ENCODE data around the gene MRLN. TPM values are rescaled to one million over a fixed set of nuclear protein-coding genes. Genes with fewer than 3 reads are reported as not detected.

The MRLN gene
- total and polyA plus RNA-seq, 12 donors: 0.39 to 2.0 (median 0.64) TPM; not detected in 9

DNA sequence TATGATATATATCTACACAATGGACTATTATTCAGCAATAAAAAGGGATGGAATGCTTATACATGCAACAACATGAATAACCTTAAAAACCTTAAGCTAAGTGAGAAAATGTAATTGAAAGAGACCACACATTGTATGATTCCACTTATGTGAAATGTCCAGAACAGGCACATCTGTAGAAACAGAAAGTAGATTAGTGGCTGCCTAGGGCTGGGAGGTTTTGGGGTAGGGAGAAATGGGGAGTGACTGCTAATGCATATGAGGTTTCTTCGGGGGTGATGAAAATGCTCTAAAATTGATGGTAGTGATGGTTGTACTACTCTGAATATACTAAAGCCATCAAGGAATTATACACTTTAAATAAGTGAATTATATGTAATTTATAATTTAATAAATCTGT lies 58.3 kb downstream of the MRLN start:
- 93 to 96% (median 95%) methylated on average over 1 of the region's 1 CpG for WGBS, 4 donors
- Histone ChIP-seq H3K4me3 (no peak overlapping the region), H3K4me1 (replicated peaks in 1 of 2) (peaks cover 18 to 20% of the 10 kb centered on the region in 2 donors), H3K36me3 (replicated peaks in 1 of 2) (no peaks in the 10 kb centered on the region), H3K9me3 (replicated peaks in 1 of 3) (no peaks in the 10 kb centered on the region), H3K27me3 (no peaks in the 10 kb centered on the region), H3K27ac (peak overlapping the region in 1 of 5 donors; percentile 10)
- intact Hi-C loops (cut with DNase I): no loop called here
- TF ChIP-seq CTCF (IDR thresholded peaks at IDR 0.05) (no peak), POLR2A (IDR thresholded peaks at IDR 0.05) (no peak)
- no peak for DNase-seq

- H3K27ac ChIP-seq: no peak overlapping the region
- no peaks in the 10 kb centered on the region for H3K36me3 ChIP-seq (replicated peaks in 1 of 2)
- H3K4me3 ChIP-seq: no peak overlapping the region
- DNase-seq: no peak
- H3K27me3 ChIP-seq: no peaks in the 10 kb centered on the region
- WGBS, 4 donors: 37 to 49% (median 46%) methylated on average over 2 of the region's 2 CpGs
- TF ChIP-seq CTCF (IDR thresholded peaks at IDR 0.05): no peak
- TF ChIP-seq POLR2A (IDR thresholded peaks at IDR 0.05): no peak
- H3K4me1 ChIP-seq (replicated peaks in 1 of 2): peaks cover 13% of the 10 kb centered on the region in 2 donors
- intact Hi-C loops (cut with DNase I): no loop called here
- H3K9me3 ChIP-seq (replicated peaks in 1 of 3): no peaks in the 10 kb centered on the region
These were observed 61.1 kb downstream of the MRLN start for GRCh38 chr10:59692113-59692512.

DNA sequence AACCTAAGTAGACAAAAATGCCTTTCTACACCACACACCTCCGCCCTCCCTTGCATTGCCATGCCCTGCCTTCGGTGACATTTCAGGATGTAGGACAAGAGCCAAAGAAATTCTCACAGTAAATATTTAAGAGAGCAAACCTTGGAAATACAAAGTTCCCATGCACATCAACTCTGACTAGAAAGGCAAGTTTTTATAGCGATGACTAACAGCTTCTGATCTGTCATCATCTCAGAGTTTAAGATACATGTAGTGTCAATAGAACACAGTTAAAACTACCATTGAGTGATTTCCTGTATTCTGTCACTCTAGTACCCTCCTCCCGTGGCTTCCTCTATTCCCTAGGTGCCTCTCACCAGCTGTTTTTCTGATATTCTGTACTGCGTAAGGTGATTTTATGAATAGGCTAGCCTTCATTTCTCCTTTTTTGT lies 64.3 kb downstream of the MRLN start:
- intact Hi-C loops (cut with DNase I): no loop called here

GRCh38 chr10:59687657-59688056 lies 65.6 kb downstream of the MRLN start:
- Histone ChIP-seq H3K27ac (no peak overlapping the region), H3K27me3 (no peaks in the 10 kb centered on the region), H3K4me1 (replicated peaks in 1 of 2) (peaks cover 6 to 21% of the 10 kb centered on the region in 2 donors), H3K36me3 (replicated peaks in 1 of 2) (no peaks in the 10 kb centered on the region), H3K9me3 (replicated peaks in 1 of 3) (no peaks in the 10 kb centered on the region), H3K4me3 (no peak overlapping the region)
- intact Hi-C loops (cut with DNase I): no loop called here
- 84 to 94% (median 88%) methylated on average over 1 of the region's 1 CpG for WGBS, 4 donors
- no peak for DNase-seq
- TF ChIP-seq POLR2A (IDR thresholded peaks at IDR 0.05) (no peak), CTCF (IDR thresholded peaks at IDR 0.05) (no peak)

More for the DNA sequence above, 64.3 kb downstream of the MRLN start:
- Histone ChIP-seq H3K4me3 (no peak overlapping the region), H3K4me1 (replicated peaks in 1 of 2) (peaks cover 13 to 14% of the 10 kb centered on the region in 2 donors), H3K36me3 (replicated peaks in 1 of 2) (no peaks in the 10 kb centered on the region), H3K9me3 (replicated peaks in 1 of 3) (no peaks in the 10 kb centered on the region), H3K27me3 (no peaks in the 10 kb centered on the region), H3K27ac (peak overlapping the region in 2 of 5 donors; percentile 20 to 58)
- TF ChIP-seq CTCF (IDR thresholded peaks at IDR 0.05) (no peak), POLR2A (IDR thresholded peaks at IDR 0.05) (no peak)
- DNase-seq: no peak
- WGBS, 4 donors: 42 to 73% (median 50%) methylated on average over 5 of the region's 5 CpGs

Other genes starting within 250 kb of the MRLN start
- gene SLC16A9, start 43.6 kb downstream of the MRLN start, total RNA-seq: 100 to 1,000 TPM; 129 to 382 (median 203) TPM
- gene SLC16A9, start 43.6 kb downstream of the MRLN start, polyA plus RNA-seq: 100 to 1,000 TPM; 143 to 226 (median 173) TPM
- 10 to 100 TPM; 29.3 to 53.3 (median 34.2) TPM for gene CCDC6, start 153.1 kb upstream of the MRLN start, total RNA-seq
- gene CCDC6, start 153.1 kb upstream of the MRLN start, polyA plus RNA-seq: 10 to 100 TPM in 1 of 3 donors, 1 to 10 TPM in 2; 7.1 to 35.7 (median 9.2) TPM

Measured in adrenal gland (tissue), 12 donors.